Mesenchymal stem cell (in vitro differentiated cells and primary cell): ENCODE results near the gene ZNF212.
"Not testable (repeated sequence)": the region's sequence is repeated elsewhere in the genome, so short reads cannot be mapped to it uniquely, and the experiment has no call there.

Source experiments
- DNase-seq: peaks from one replicate; pipeline ENCODE4 v3.0.0-alpha.2; 2013
- H2AFZ ChIP-seq: one replicate; pipeline ENCODE4 v1.6.1; 2013; ENCODE audit warnings: low read depth, mild to moderate bottlenecking, control low read depth, inconsistent platforms, low read length, moderate library complexity
- H2AK5ac ChIP-seq: 2 replicates; pipeline ENCODE4 v1.6.1; 2013; ENCODE audit warnings: low read length, moderate library complexity, mild to moderate bottlenecking, inconsistent platforms; ENCODE audit not compliant: severe bottlenecking
- H2BK120ac ChIP-seq: one replicate; pipeline ENCODE4 v1.6.1; 2013; ENCODE audit warnings: low read depth, mild to moderate bottlenecking, inconsistent platforms, low read length, moderate library complexity
- H2BK12ac ChIP-seq, 2 experiments: one replicate each; pipeline ENCODE4 v1.6.1; 2013; ENCODE audit warnings: inconsistent platforms in 2 of 2, low read length in 2 of 2, mild to moderate bottlenecking in 2 of 2, moderate library complexity in 2 of 2, control low read depth in 1 of 2
- H2BK15ac ChIP-seq: one replicate; pipeline ENCODE4 v1.6.1; 2013; ENCODE audit warnings: mild to moderate bottlenecking, low read depth, inconsistent platforms; ENCODE audit not compliant: poor library complexity, severe bottlenecking
- H2BK5ac ChIP-seq: 2 replicates; pipeline ENCODE4 v1.6.1; 2013; ENCODE audit warnings: low read depth, mild to moderate bottlenecking, low read length, control low read depth, inconsistent platforms; ENCODE audit not compliant: poor library complexity, severe bottlenecking
- H3K14ac ChIP-seq, 2 experiments: one replicate each; pipeline ENCODE4 v1.6.1; 2013; ENCODE audit warnings: inconsistent platforms in 2 of 2, low read length in 2 of 2, control low read depth in 1 of 2, mild to moderate bottlenecking in 1 of 2, moderate library complexity in 1 of 2
- H3K18ac ChIP-seq, 2 experiments: one replicate each; pipeline ENCODE4 v1.6.1; 2013; ENCODE audit warnings: inconsistent platforms in 2 of 2, low read length in 2 of 2, control low read depth in 1 of 2, low read depth in 1 of 2, mild to moderate bottlenecking in 1 of 2
- H3K23ac ChIP-seq, 2 experiments: one replicate each; pipeline ENCODE4 v1.6.1; 2013; ENCODE audit warnings: inconsistent platforms in 2 of 2, low read length in 2 of 2, mild to moderate bottlenecking in 2 of 2, moderate library complexity in 2 of 2, control low read depth in 1 of 2
- H3K27ac ChIP-seq: 2 replicates; pipeline ENCODE4 v1.5.1; 2013; ENCODE audit warnings: mild to moderate bottlenecking, moderate library complexity, low read length, control low read depth, inconsistent platforms; ENCODE audit not compliant: poor library complexity, severe bottlenecking
- H3K27me3 ChIP-seq, 2 experiments: 2 replicates each; pipeline versions ENCODE4 v1.6.1 to v1.7.0; 2013; ENCODE audit warnings: low read length in 2 of 2, mild to moderate bottlenecking in 2 of 2, moderate library complexity in 2 of 2, control low read depth in 1 of 2, inconsistent platforms in 1 of 2; ENCODE audit not compliant: control insufficient read depth in 1 of 2, insufficient read depth in 1 of 2
- H3K36me3 ChIP-seq, 2 experiments: 2 replicates each; pipeline versions ENCODE4 v1.6.1 to v1.7.0; 2013; ENCODE audit warnings: low read length in 2 of 2, control low read depth in 1 of 2, inconsistent platforms in 1 of 2, low read depth in 1 of 2, mild to moderate bottlenecking in 1 of 2; ENCODE audit not compliant: insufficient read depth in 2 of 2, control insufficient read depth in 1 of 2
- H3K4ac ChIP-seq, 2 experiments: one replicate each; pipeline ENCODE4 v1.6.1; 2013; ENCODE audit warnings: inconsistent platforms in 2 of 2, low read length in 2 of 2, mild to moderate bottlenecking in 2 of 2, moderate library complexity in 2 of 2, control low read depth in 1 of 2, low read depth in 1 of 2
- H3K4me1 ChIP-seq: 2 replicates; pipeline ENCODE4 v1.6.1; 2013; ENCODE audit warnings: low read depth, low read length, control low read depth; ENCODE audit not compliant: control insufficient read depth, insufficient read depth
- H3K4me2 ChIP-seq: 2 replicates; pipeline ENCODE4 v1.6.1; 2013; ENCODE audit warnings: low read length, mild to moderate bottlenecking, inconsistent platforms; ENCODE audit not compliant: poor library complexity, severe bottlenecking
- H3K4me3 ChIP-seq, 2 experiments: 2 replicates each; pipeline versions ENCODE4 v1.5.1 to v1.7.0; 2013; ENCODE audit warnings: low read length in 2 of 2, mild to moderate bottlenecking in 2 of 2, control low read depth in 1 of 2, low read depth in 1 of 2; ENCODE audit not compliant: insufficient read depth in 1 of 2
- H3K79me1 ChIP-seq: replicated peaks from 2 replicates; pipeline ENCODE4 v1.6.1; 2013; ENCODE audit warnings: mild to moderate bottlenecking, control low read depth, low read length, inconsistent platforms; ENCODE audit not compliant: poor library complexity, severe bottlenecking
- H3K9ac ChIP-seq: 2 replicates; pipeline ENCODE4 v1.7.0; 2013; ENCODE audit warnings: mild to moderate bottlenecking, low read length, moderate library complexity
- H3K9me3 ChIP-seq: 2 replicates; pipeline ENCODE4 v1.7.0; 2013; ENCODE audit warnings: mild to moderate bottlenecking, low read length; ENCODE audit not compliant: control insufficient read depth
- H4K8ac ChIP-seq: one replicate; pipeline ENCODE4 v1.6.1; 2013; ENCODE audit warnings: inconsistent platforms, mild to moderate bottlenecking, low read length, moderate library complexity
- H4K91ac ChIP-seq: one replicate; pipeline ENCODE4 v1.6.1; 2013; ENCODE audit warnings: mild to moderate bottlenecking, low read length, inconsistent platforms
- WGBS: methylation state at CpG from one replicate; pipeline ENCODE4 v1.1.7; 2013; ENCODE audit warnings: mixed read lengths; 5-methylcytosine and 5-hydroxymethylcytosine counted together

ZNF212 gene

GRCh38 chr7:149266451-149266850, 27.0 kb downstream of the ZNF212 start:
- Histone ChIP-seq H3K4me1 (peaks cover 6% of the 10 kb centered on the region), H3K27me3 (no peaks in the 10 kb centered on the region), H3K9me3 (no peaks in the 10 kb centered on the region), H4K8ac (no peak overlapping the region), H2BK15ac (no peak overlapping the region), H3K14ac (no peak overlapping the region), H2BK5ac (no peak overlapping the region), H3K27ac (no peak overlapping the region), H3K4me3 (no peak overlapping the region), H3K4me2 (no peak overlapping the region), H3K23ac (no peak overlapping the region), H3K79me1 (peaks cover 18% of the 10 kb centered on the region), H2BK120ac (no peak overlapping the region), H2AK5ac (no peak overlapping the region), H2BK12ac (no peak overlapping the region), H3K18ac (no peak overlapping the region), H3K9ac (no peak overlapping the region), H2AFZ (no peak overlapping the region), H3K36me3 (peaks cover 28 to 63% of the 10 kb centered on the region in 2 experiments), H4K91ac (no peak overlapping the region), H3K4ac (no peak overlapping the region)
- no peak for DNase-seq
- WGBS = 97% methylated on average over 21 of the region's 21 CpGs

- Histone ChIP-seq H4K91ac (no peak overlapping the region), H3K79me1 (peaks cover 24% of the 10 kb centered on the region), H3K23ac (no peak overlapping the region), H3K36me3 (peaks cover 31 to 75% of the 10 kb centered on the region in 2 experiments), H2BK5ac (no peak overlapping the region), H2BK15ac (no peak overlapping the region), H3K14ac (no peak overlapping the region), H2AFZ (no peak overlapping the region), H3K4ac (no peak overlapping the region), H3K27me3 (no peaks in the 10 kb centered on the region), H3K9ac (no peak overlapping the region), H3K4me2 (no peak overlapping the region), H3K4me3 (no peak overlapping the region), H2BK12ac (no peak overlapping the region), H3K9me3 (no peaks in the 10 kb centered on the region), H4K8ac (no peak overlapping the region), H3K27ac (no peak overlapping the region), H3K4me1 (no peaks in the 10 kb centered on the region), H3K18ac (no peak overlapping the region), H2AK5ac (no peak overlapping the region), H2BK120ac (no peak overlapping the region)
- WGBS = 96% methylated on average over 8 of the region's 8 CpGs
- no peak for DNase-seq
Measured at GRCh38 chr7:149267733-149268132, 28.3 kb downstream of the ZNF212 start.

- not testable (repeated sequence) for H3K4me2 ChIP-seq, H2BK120ac ChIP-seq, H4K91ac ChIP-seq, H3K18ac ChIP-seq, H3K23ac ChIP-seq, H3K9ac ChIP-seq, H3K4me1 ChIP-seq, H3K14ac ChIP-seq, H3K4me3 ChIP-seq, H2BK15ac ChIP-seq, H3K27ac ChIP-seq, DNase-seq, H2BK12ac ChIP-seq, H2AK5ac ChIP-seq, H3K27me3 ChIP-seq, H2BK5ac ChIP-seq, H3K4ac ChIP-seq, H3K9me3 ChIP-seq, H2AFZ ChIP-seq, H4K8ac ChIP-seq
- WGBS = 95% methylated on average over 7 of the region's 8 CpGs
- H3K79me1 ChIP-seq = peaks cover 24% of the 10 kb centered on the region
- H3K36me3 ChIP-seq = peaks cover 45 to 81% of the 10 kb centered on the region in 2 experiments
Measured at GRCh38 chr7:149274424-149274823, 35.0 kb downstream of the ZNF212 start.

GRCh38 chr7:149277871-149278270, 38.4 kb downstream of the ZNF212 start:
- H2AFZ ChIP-seq = no peak overlapping the region
- H3K27ac ChIP-seq = no peak overlapping the region
- peaks cover 18% of the 10 kb centered on the region for H3K79me1 ChIP-seq
- no peak overlapping the region for H3K4me2 ChIP-seq
- H2AK5ac ChIP-seq = no peak overlapping the region
- H4K91ac ChIP-seq = no peak overlapping the region
- H3K36me3 ChIP-seq = peaks cover 68 to 72% of the 10 kb centered on the region in 2 experiments
- no peak overlapping the region for H4K8ac ChIP-seq
- no peak overlapping the region for H2BK120ac ChIP-seq
- H2BK5ac ChIP-seq = no peak overlapping the region
- DNase-seq = no peak
- no peaks in the 10 kb centered on the region for H3K4me1 ChIP-seq
- no peaks in the 10 kb centered on the region for H3K27me3 ChIP-seq
- H3K9me3 ChIP-seq = no peaks in the 10 kb centered on the region
- H3K4ac ChIP-seq = no peak overlapping the region
- no peak overlapping the region for H3K23ac ChIP-seq
- no peak overlapping the region for H2BK15ac ChIP-seq
- H2BK12ac ChIP-seq = no peak overlapping the region
- no peak overlapping the region for H3K4me3 ChIP-seq
- WGBS = 98% methylated on average over 9 of the region's 9 CpGs
- no peak overlapping the region for H3K18ac ChIP-seq
- H3K9ac ChIP-seq = no peak overlapping the region
- no peak overlapping the region for H3K14ac ChIP-seq
